Measurements from ENCODE around the gene SLC27A5.

DNA sequence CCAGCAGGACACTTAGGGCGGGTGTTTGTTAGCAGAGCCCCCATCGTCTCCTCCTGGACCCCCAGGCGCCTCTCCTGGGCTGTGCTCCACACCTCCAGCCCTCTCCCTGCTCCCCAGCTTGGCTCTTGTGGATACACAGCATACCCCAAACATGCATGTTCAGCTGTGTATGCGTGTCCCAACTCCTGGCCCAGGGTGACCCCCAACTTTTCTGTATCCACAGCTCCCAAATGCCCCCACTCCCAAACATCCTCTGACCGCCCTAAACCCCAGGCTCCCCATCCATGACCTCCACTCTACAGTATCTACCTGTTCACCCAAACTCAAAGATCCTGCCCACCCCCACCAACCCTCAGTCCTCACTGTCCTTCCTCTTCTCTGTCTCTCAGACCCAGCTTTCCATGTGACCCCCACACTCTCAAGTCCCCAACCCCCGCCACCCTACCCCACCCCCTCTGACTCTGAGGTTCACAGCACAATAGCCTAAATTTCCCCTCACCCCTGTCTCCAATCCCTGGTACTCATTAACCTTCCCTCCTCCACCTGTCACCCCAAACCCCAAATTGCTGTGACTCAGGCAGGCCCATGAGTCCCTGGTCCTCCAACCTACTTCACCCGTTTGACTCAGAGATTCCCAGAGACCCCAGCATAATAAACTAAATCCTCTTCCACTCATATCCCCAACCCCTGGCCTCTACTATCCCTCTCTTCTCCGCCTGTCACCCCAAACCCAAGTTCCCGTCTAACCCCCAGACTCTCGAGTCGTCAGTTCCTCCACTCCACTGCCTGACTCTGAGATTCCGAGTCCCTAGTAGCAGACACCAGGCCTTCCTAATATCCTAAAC is 45.7 kb upstream of the SLC27A5 start:
- TF ChIP-seq CTCF (IDR thresholded peaks at IDR 0.05) (no peak), POLR2A (IDR thresholded peaks at IDR 0.05; ENCODE audit: low read depth) (no peak)

Measured in esophagus muscularis mucosa (tissue), 3 donors.